ENCODE data around the gene CDYL. TPM values are rescaled to one million over a fixed set of nuclear protein-coding genes. Genes with fewer than 3 reads are reported as not detected.

Gene CDYL
- total RNA-seq, 2 donors from 2014 or later, result 6.6 to 8.0 TPM

DNA sequence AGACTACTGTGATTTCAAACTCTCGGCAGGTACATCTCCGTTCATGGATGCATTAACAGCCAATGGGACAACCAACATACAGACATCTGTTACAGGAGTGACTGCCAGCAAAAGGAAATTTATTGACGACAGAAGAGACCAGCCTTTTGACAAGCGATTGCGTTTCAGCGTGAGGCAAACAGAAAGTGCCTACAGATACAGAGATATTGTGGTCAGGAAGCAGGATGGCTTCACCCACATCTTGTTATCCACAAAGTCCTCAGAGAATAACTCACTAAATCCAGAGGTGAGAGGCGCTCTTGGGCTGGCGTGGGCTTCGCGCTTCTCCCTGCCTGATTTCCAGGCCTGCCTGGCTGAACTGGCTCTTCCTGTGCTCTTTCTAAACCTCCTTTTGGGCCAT lies 159.3 kb downstream of the CDYL start:
- intact Hi-C loops (cut with DNase I), result no loop called here

GRCh38 chr6:4935975-4936680 lies 159.9 kb downstream of the CDYL start:
- H3K9me3 ChIP-seq, result no peaks in the 10 kb centered on the region
- TF ChIP-seq CTCF (IDR thresholded peaks at IDR 0.05), result no peak
- TF ChIP-seq POLR2A (IDR thresholded peaks at IDR 0.05), result no peak
- H3K27ac ChIP-seq, result no peak overlapping the region
- intact Hi-C loops (cut with DNase I), result no loop called here
- ATAC-seq (no peak), DNase-seq (no peak)
- H3K4me1 ChIP-seq, result no peaks in the 10 kb centered on the region
- H3K36me3 ChIP-seq (replicated peaks in 1 of 2; ENCODE audit: insufficient read depth in 1 of 2, low read depth in 2 of 2), result no peaks in the 10 kb centered on the region
- H3K4me3 ChIP-seq, result no peak overlapping the region
- no peaks in the 10 kb centered on the region for H3K27me3 ChIP-seq
- 63 to 64% methylated on average over 13 of the region's 13 CpGs for WGBS, 2 donors

More for the DNA sequence above, 159.3 kb downstream of the CDYL start:
- H3K27me3 ChIP-seq, result no peaks in the 10 kb centered on the region
- H3K4me1 ChIP-seq, result no peaks in the 10 kb centered on the region
- WGBS, 2 donors, result 83 to 91% methylated on average over 10 of the region's 10 CpGs
- H3K36me3 ChIP-seq (replicated peaks in 1 of 2; ENCODE audit: insufficient read depth in 1 of 2, low read depth in 2 of 2), result no peaks in the 10 kb centered on the region
- ATAC-seq (no peak), DNase-seq (no peak)
- no peaks in the 10 kb centered on the region for H3K9me3 ChIP-seq
- H3K4me3 ChIP-seq, result no peak overlapping the region
- TF ChIP-seq POLR2A (IDR thresholded peaks at IDR 0.05) (no peak), CTCF (IDR thresholded peaks at IDR 0.05) (no peak)
- no peak overlapping the region for H3K27ac ChIP-seq

GRCh38 chr6:4936681-4937041 lies 160.5 kb downstream of the CDYL start:
- no peaks in the 10 kb centered on the region for H3K27me3 ChIP-seq
- no peaks in the 10 kb centered on the region for H3K9me3 ChIP-seq
- TF ChIP-seq CTCF (IDR thresholded peaks at IDR 0.05) (peak in 6 of 7 experiments; percentile 48 to 63 (median 58)), POLR2A (IDR thresholded peaks at IDR 0.05) (no peak)
- no peak overlapping the region for H3K4me3 ChIP-seq
- peak; percentile 66 for ATAC-seq
- no peak overlapping the region for H3K27ac ChIP-seq
- peak in 2 of 4 donors; percentile 36 to 38 for DNase-seq
- H3K36me3 ChIP-seq (replicated peaks in 1 of 2; ENCODE audit: insufficient read depth in 1 of 2, low read depth in 2 of 2), result no peaks in the 10 kb centered on the region
- intact Hi-C loops (cut with DNase I), result no loop called here
- H3K4me1 ChIP-seq, result no peaks in the 10 kb centered on the region
- 7 to 11% methylated on average over 4 of the region's 4 CpGs for WGBS, 2 donors

DNA sequence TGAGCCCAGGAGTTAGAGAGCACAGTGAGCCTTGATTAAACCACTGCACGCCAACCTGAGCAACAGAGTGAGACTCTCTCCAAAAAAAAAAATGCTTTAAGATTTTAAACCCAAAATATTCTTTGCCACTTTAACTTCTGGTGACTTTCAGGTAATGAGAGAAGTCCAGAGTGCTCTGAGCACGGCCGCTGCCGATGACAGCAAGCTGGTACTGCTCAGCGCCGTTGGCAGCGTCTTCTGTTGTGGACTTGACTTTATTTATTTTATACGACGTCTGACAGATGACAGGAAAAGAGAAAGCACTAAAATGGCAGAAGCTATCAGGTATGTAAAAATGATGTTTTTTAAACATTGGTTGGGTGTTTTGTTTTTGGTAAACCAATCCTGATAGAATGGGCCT lies 161.2 kb downstream of the CDYL start:
- no peaks in the 10 kb centered on the region for H3K36me3 ChIP-seq (replicated peaks in 1 of 2; ENCODE audit: insufficient read depth in 1 of 2, low read depth in 2 of 2)
- no peak overlapping the region for H3K4me3 ChIP-seq
- TF ChIP-seq POLR2A (IDR thresholded peaks at IDR 0.05) (no peak), CTCF (IDR thresholded peaks at IDR 0.05) (no peak)
- no peaks in the 10 kb centered on the region for H3K27me3 ChIP-seq
- H3K9me3 ChIP-seq, result no peaks in the 10 kb centered on the region
- H3K27ac ChIP-seq, result no peak overlapping the region
- ATAC-seq (no peak), DNase-seq (no peak)
- intact Hi-C loops (cut with DNase I), result no loop called here
- 92 to 94% methylated on average over 9 of the region's 9 CpGs for WGBS, 2 donors
- H3K4me1 ChIP-seq, result no peaks in the 10 kb centered on the region

GRCh38 chr6:4939241-4939640 lies 163.0 kb downstream of the CDYL start:
- Histone ChIP-seq H3K27ac (no peak overlapping the region), H3K9me3 (no peaks in the 10 kb centered on the region), H3K4me3 (no peak overlapping the region), H3K36me3 (replicated peaks in 1 of 2; ENCODE audit: insufficient read depth in 1 of 2, low read depth in 2 of 2) (no peaks in the 10 kb centered on the region), H3K4me1 (no peaks in the 10 kb centered on the region), H3K27me3 (no peaks in the 10 kb centered on the region)
- no peak for TF ChIP-seq CTCF (IDR thresholded peaks at IDR 0.05)
- TF ChIP-seq POLR2A (IDR thresholded peaks at IDR 0.05), result no peak
- intact Hi-C loops (cut with DNase I), result no loop called here
- no peak for ATAC-seq
- DNase-seq, result no peak
- 84 to 93% methylated on average over 1 of the region's 1 CpG for WGBS, 2 donors

All from body of pancreas (tissue), 4 donors.